IMR-90 (cell line): ENCODE results near the gene PRODH2. TPM values are rescaled to one million over a fixed set of nuclear protein-coding genes. Genes with fewer than 3 reads are reported as not detected.

Experiments
- ATAC-seq: fragments of 200-7000 bp; cut with Tn5 transposase; 2 replicates; pipeline ENCODE4 v1.9.1; 2020; ENCODE audit warnings: low read depth, mild to moderate bottlenecking, moderate library complexity
- BruUV-seq: library from RNA; stranded (reverse); fragments of 400-500 nt; replicated peaks from 2 replicates; lab custom pipeline; 2021; lab: Mats Ljungman, UMichigan
- CTCF ChIA-PET: fragments of 300-600 bp; formaldehyde crosslinking; extraction: SDS; loops from one replicate; lab custom pipeline; 2021; ENCODE audit warnings: antibody characterized with exemption; lab: Yijun Ruan, JAX
- POLR2A ChIA-PET: fragments of 300-600 bp; sonication (Branson Sonifier 250); formaldehyde crosslinking; loops from one replicate; lab custom pipeline; 2022; ENCODE audit warnings: antibody characterized with exemption; ENCODE audit not compliant: unreplicated experiment; lab: Charles Lee
- DNase-seq: peaks from one replicate; pipeline ENCODE4 v3.0.0; 2013
- H2AFZ ChIP-seq: replicated peaks from 2 replicates; pipeline ENCODE3; 2013; ENCODE audit warnings: low read length, mild to moderate bottlenecking; ENCODE audit not compliant: poor library complexity
- H2AK5ac ChIP-seq: 2 replicates; pipeline ENCODE4 v1.6.1; 2013; ENCODE audit warnings: low read depth, low read length, inconsistent platforms
- H2AK9ac ChIP-seq: replicated peaks from 2 replicates; pipeline ENCODE3; 2013; ENCODE audit warnings: mild to moderate bottlenecking, low read depth, low read length, moderate library complexity; ENCODE audit not compliant: poor library complexity
- H2BK120ac ChIP-seq: 2 replicates; pipeline ENCODE4 v1.6.1; 2013; ENCODE audit warnings: low read depth, low read length, inconsistent platforms
- H2BK15ac ChIP-seq: 3 replicates; pipeline ENCODE4 v1.6.1; 2013; ENCODE audit warnings: low read depth, low read length, inconsistent platforms
- H2BK20ac ChIP-seq: 2 replicates; pipeline ENCODE4 v1.6.1; 2013; ENCODE audit warnings: low read depth, mild to moderate bottlenecking, inconsistent platforms, low read length, moderate library complexity
- H2BK5ac ChIP-seq: 2 replicates; pipeline ENCODE4 v1.6.1; 2013; ENCODE audit warnings: mild to moderate bottlenecking, low read depth, low read length, inconsistent platforms; ENCODE audit not compliant: poor library complexity, severe bottlenecking
- H3K14ac ChIP-seq: replicated peaks from 2 replicates; pipeline ENCODE4 v1.6.1; 2013; ENCODE audit warnings: low read depth, low read length, inconsistent platforms
- H3K18ac ChIP-seq: 2 replicates; pipeline ENCODE4 v1.6.1; 2013; ENCODE audit warnings: low read depth, low read length, control low read depth
- H3K23ac ChIP-seq: 2 replicates; pipeline ENCODE4 v1.6.1; 2013; ENCODE audit warnings: low read depth, low read length, inconsistent platforms
- H3K27ac ChIP-seq: 2 replicates; pipeline ENCODE4 v1.5.1; 2013; ENCODE audit warnings: mild to moderate bottlenecking, control low read depth, low read length; ENCODE audit not compliant: insufficient read depth
- H3K27me3 ChIP-seq: 2 replicates; pipeline ENCODE4 v1.6.1; 2013; ENCODE audit warnings: low read length; ENCODE audit not compliant: control insufficient read depth, insufficient read depth
- H3K36me3 ChIP-seq: 2 replicates; pipeline ENCODE4 v1.6.1; 2013; ENCODE audit warnings: low read length, mixed read lengths; ENCODE audit not compliant: control insufficient read depth, insufficient read depth
- H3K4ac ChIP-seq: 2 replicates; pipeline ENCODE4 v1.6.1; 2013; ENCODE audit warnings: low read depth, low read length, inconsistent platforms
- H3K4me1 ChIP-seq: 2 replicates; pipeline ENCODE4 v1.6.1; 2013; ENCODE audit warnings: low read length, mixed read lengths; ENCODE audit not compliant: control insufficient read depth, insufficient read depth
- H3K4me2 ChIP-seq: 2 replicates; pipeline ENCODE4 v1.6.1; 2013; ENCODE audit warnings: low read depth, mild to moderate bottlenecking, control low read depth, low read length, moderate library complexity
- H3K4me3 ChIP-seq: 2 replicates; pipeline ENCODE4 v1.5.1; 2013; ENCODE audit warnings: low read depth, mild to moderate bottlenecking, control low read depth, low read length, moderate library complexity; ENCODE audit not compliant: insufficient read depth
- H3K56ac ChIP-seq: 2 replicates; pipeline ENCODE4 v1.6.1; 2013; ENCODE audit warnings: low read length, inconsistent platforms; ENCODE audit not compliant: insufficient read depth; ENCODE audit errors: extremely low read depth
- H3K79me1 ChIP-seq, 2 experiments: 2 replicates each; pipeline ENCODE4 v1.6.1; 2013; ENCODE audit warnings: low read length in 2 of 2, inconsistent platforms in 1 of 2, low read depth in 1 of 2
- H3K9ac ChIP-seq: 2 replicates; pipeline ENCODE4 v1.6.1; 2013; ENCODE audit warnings: low read depth, low read length, control low read depth
- H3K9me1 ChIP-seq: 2 replicates; pipeline ENCODE4 v1.6.1; 2013; ENCODE audit warnings: low read length, inconsistent platforms; ENCODE audit not compliant: insufficient read depth
- H3K9me3 ChIP-seq: 2 replicates; pipeline ENCODE4 v1.6.1; 2013; ENCODE audit warnings: low read length; ENCODE audit not compliant: control insufficient read depth, insufficient read depth
- H4K20me1 ChIP-seq: 2 replicates; pipeline ENCODE4 v1.6.1; 2013; ENCODE audit warnings: low read length, inconsistent platforms; ENCODE audit not compliant: insufficient read depth
- H4K5ac ChIP-seq: 2 replicates; pipeline ENCODE4 v1.6.1; 2013; ENCODE audit warnings: mild to moderate bottlenecking, low read depth, low read length, control low read depth
- H4K8ac ChIP-seq, 2 experiments: 2 replicates each; pipeline ENCODE4 v1.6.1; 2013; ENCODE audit warnings: low read depth in 2 of 2, low read length in 2 of 2, control low read depth in 1 of 2, inconsistent platforms in 1 of 2
- H4K91ac ChIP-seq: 2 replicates; pipeline ENCODE4 v1.6.1; 2013; ENCODE audit warnings: low read depth, low read length, inconsistent platforms; ENCODE audit not compliant: insufficient read depth
- BHLHE40 ChIP-seq: fragments of 150-350 bp; IDR thresholded peaks from 2 replicates; pipeline ENCODE4 v1.6.1; 2016; ENCODE audit warnings: mild to moderate bottlenecking, low read depth, low read length
- CEBPB ChIP-seq: IDR thresholded peaks from 2 replicates; pipeline ENCODE4 v1.6.1; 2012; ENCODE audit warnings: low read depth, low read length, improper control_type of control experiment
- CHD1 ChIP-seq: IDR thresholded peaks from 2 replicates; pipeline ENCODE4 v1.6.1; 2012; ENCODE audit warnings: low read depth, low read length, improper control_type of control experiment
- CTCF ChIP-seq: conservative IDR thresholded peaks from 2 replicates; pipeline ENCODE4 v1.5.1; 2012; ENCODE audit warnings: mild to moderate bottlenecking, low read depth, low read length, improper control_type of control experiment
- ELK1 ChIP-seq: fragments of 150-350 bp; IDR thresholded peaks from 2 replicates; pipeline ENCODE4 v1.6.1; 2016; ENCODE audit warnings: low read depth, mild to moderate bottlenecking, low read length, moderate library complexity, borderline replicate concordance
- FOS ChIP-seq: fragments of 150-350 bp; IDR thresholded peaks from 2 replicates; pipeline ENCODE4 v1.6.1; 2016; ENCODE audit warnings: low read depth, low read length
- MAFK ChIP-seq: IDR thresholded peaks from 2 replicates; pipeline ENCODE4 v1.6.1; 2012; ENCODE audit warnings: low read depth, low read length, improper control_type of control experiment
- MAZ ChIP-seq: IDR thresholded peaks from 2 replicates; pipeline ENCODE4 v1.6.1; 2012; ENCODE audit warnings: low read depth, mild to moderate bottlenecking, low read length, improper control_type of control experiment, moderate library complexity, borderline replicate concordance
- MXI1 ChIP-seq: IDR thresholded peaks from 2 replicates; pipeline ENCODE4 v1.6.1; 2012; ENCODE audit warnings: low read depth, mild to moderate bottlenecking, low read length, moderate library complexity, borderline replicate concordance
- NFE2L2 ChIP-seq: fragments of 150-350 bp; IDR thresholded peaks from 2 replicates; pipeline ENCODE4 v1.6.1; 2016; ENCODE audit warnings: low read depth, mild to moderate bottlenecking, low read length
- POLR2A ChIP-seq: IDR thresholded peaks from 2 replicates; pipeline ENCODE4 v1.6.1; 2012; ENCODE audit warnings: mild to moderate bottlenecking, low read depth, low read length
- RAD21 ChIP-seq: IDR thresholded peaks from 2 replicates; pipeline ENCODE4 v1.6.1; 2012; ENCODE audit warnings: low read length, improper control_type of control experiment
- RCOR1 ChIP-seq: IDR thresholded peaks from 2 replicates; pipeline ENCODE4 v1.6.1; 2012; ENCODE audit warnings: mild to moderate bottlenecking, low read length, improper control_type of control experiment; ENCODE audit not compliant: insufficient replicate concordance
- RFX5 ChIP-seq: IDR thresholded peaks from 2 replicates; pipeline ENCODE4 v1.8.0; 2012; ENCODE audit warnings: low read depth, mild to moderate bottlenecking, low read length, moderate library complexity
- SMC3 ChIP-seq: fragments of 150-350 bp; IDR thresholded peaks from 2 replicates; pipeline ENCODE4 v1.6.1; 2016; ENCODE audit warnings: low read depth, mild to moderate bottlenecking, antibody characterized with exemption, low read length, moderate library complexity
- USF2 ChIP-seq: fragments of 150-350 bp; IDR thresholded peaks from 2 replicates; pipeline ENCODE4 v1.6.1; 2017; ENCODE audit warnings: mild to moderate bottlenecking, antibody characterized with exemption, low read length, low read depth
- WGBS, 2 experiments: methylation state at CpG; one replicate each; pipeline versions ENCODE4 v1.1.5 to v1.1.7; 2013; ENCODE audit warnings: missing lambda C conversion rate in 2 of 2; ENCODE audit not compliant: insufficient read length in 1 of 2; ENCODE audit errors: extremely low coverage in 2 of 2; 5-methylcytosine and 5-hydroxymethylcytosine counted together
- dilution Hi-C: fragments of 300-500 bp; cut with HindIII; formaldehyde crosslinking; loops from one replicate; pipeline ENCODE4 v1.14.3; 2018; ENCODE audit warnings: low sequenced_read_pairs; ENCODE audit not compliant: unreplicated experiment
- in situ Hi-C: fragments of 300-500 bp; cut with MboI; formaldehyde crosslinking; loops from 3 replicates; pipeline ENCODE4 v1.14.3; 2019; ENCODE audit warnings: low sequenced_read_pairs, inconsistent platforms, mixed read lengths
- intact Hi-C: fragments of 100-400 bp; cut with micrococcal nuclease; formaldehyde crosslinking; loops from 2 replicates; pipeline ENCODE4 v1.10.0; 2022
- polyA plus RNA-seq, 3 experiments: library from polyadenylated mRNA; depleted of rRNA; stranded (reverse); fragments of >200 nt; gene quantifications; 2 replicates each; pipeline ENCODE4 v1.2.3, GENCODE V29; 2012; ENCODE audit warnings: low replicate concordance in 1 of 3
- total RNA-seq: library from RNA; depleted of rRNA; stranded (reverse); fragments of >200 nt; gene quantifications from 2 replicates; pipeline ENCODE4 v1.2.3, GENCODE V29; 2012

The PRODH2 gene
- total and polyA plus RNA-seq, 2 of the 4 experiments (the other 2 are of a cell fraction) = not detected

- Histone ChIP-seq H2AK5ac (no peak overlapping the region), H3K18ac (no peak overlapping the region), H3K9me3 (no peaks in the 10 kb centered on the region), H3K27ac (no peak overlapping the region), H2BK5ac (no peak overlapping the region), H3K36me3 (no peaks in the 10 kb centered on the region; the same call in 1 of the 2 replicates), H4K5ac (no peak overlapping the region), H3K9ac (no peak overlapping the region), H3K14ac (no peak overlapping the region), H3K56ac (no peak overlapping the region), H2AK9ac (no peak overlapping the region), H3K23ac (no peak overlapping the region), H3K4ac (no peak overlapping the region), H2AFZ (no peak overlapping the region), H3K4me3 (no peak overlapping the region), H3K27me3 (no peaks in the 10 kb centered on the region; the same call in 1 of the 2 replicates), H2BK20ac (no peak overlapping the region), H3K9me1 (no peaks in the 10 kb centered on the region), H3K79me1 (no peaks in the 10 kb centered on the region), H4K20me1 (no peaks in the 10 kb centered on the region), H3K4me1 (no peaks in the 10 kb centered on the region), H4K8ac (no peak overlapping the region), H3K4me2 (no peak overlapping the region), H4K91ac (no peak overlapping the region), H2BK15ac (no peak overlapping the region), H2BK120ac (no peak overlapping the region)
- CTCF ChIA-PET = no interaction called here
- no TSS peak for BruUV-seq
- ATAC-seq (no peak), DNase-seq (no peak)
- 73% methylated on average over 5 of the region's 11 CpGs; no CpG with 5 or more reads in 1 of the 2 experiments for WGBS, 2 experiments
- POLR2A ChIA-PET = no interaction called here
- no peak for TF ChIP-seq CHD1
- no peak for TF ChIP-seq USF2
- TF ChIP-seq RCOR1 = no peak
- no peak for TF ChIP-seq POLR2A
- TF ChIP-seq ELK1 = no peak
- no peak for TF ChIP-seq CEBPB
- TF ChIP-seq FOS = no peak
- TF ChIP-seq CTCF = no peak
- TF ChIP-seq MAZ = no peak
- no peak for TF ChIP-seq MAFK
- no peak for TF ChIP-seq RFX5
- TF ChIP-seq NFE2L2 = no peak
- TF ChIP-seq MXI1 = no peak
- TF ChIP-seq SMC3 = no peak
- no peak for TF ChIP-seq BHLHE40
- no peak for TF ChIP-seq RAD21
- dilution Hi-C loops (no loop called here), in situ Hi-C loops (no loop called here), intact Hi-C loops (no loop called here)
These were observed 23.3 kb downstream of the PRODH2 start for GRCh38 chr19:35789195-35789977.
